GM23338 (cell line): ENCODE data around the gene FCRL6. TPM values are rescaled to one million over a fixed set of nuclear protein-coding genes. Genes with fewer than 3 reads are reported as not detected.

Source experiments
- ATAC-seq: fragments of 200-7000 bp; cut with Tn5 transposase; 3 replicates; pipeline ENCODE4 v1.9.1; 2020
- DNase-seq: peaks from one replicate; pipeline ENCODE4 v3.0.0-alpha.2; 2015; ENCODE audit warnings: low spot score
- H2AFZ ChIP-seq: fragments of 200-600 bp; sonication (generic); 2 replicates; pipeline ENCODE4 v1.8.0; 2016; ENCODE audit warnings: antibody characterized with exemption, mild to moderate bottlenecking, moderate library complexity
- H3F3A ChIP-seq: fragments of 200-600 bp; sonication (generic); replicated peaks from 2 replicates; pipeline ENCODE4 v1.8.0; 2017; ENCODE audit warnings: antibody characterized with exemption, mixed run types, low read depth
- H3K27ac ChIP-seq: fragments of 200-600 bp; sonication (generic); 2 replicates; pipeline ENCODE4 v1.6.1; 2016; ENCODE audit warnings: low read depth
- H3K27me3 ChIP-seq: fragments of 200-600 bp; sonication (generic); 2 replicates; pipeline ENCODE4 v1.8.0; 2016; ENCODE audit warnings: mild to moderate bottlenecking, mixed run types, moderate library complexity; ENCODE audit not compliant: insufficient read depth
- H3K36me3 ChIP-seq: fragments of 200-600 bp; sonication (generic); 2 replicates; pipeline ENCODE4 v1.8.0; 2016; ENCODE audit warnings: mild to moderate bottlenecking; ENCODE audit not compliant: insufficient read depth
- H3K4me1 ChIP-seq: fragments of 200-600 bp; sonication (generic); 2 replicates; pipeline ENCODE4 v1.8.0; 2016; ENCODE audit warnings: mild to moderate bottlenecking, moderate library complexity; ENCODE audit not compliant: insufficient read depth
- H3K4me2 ChIP-seq: fragments of 200-600 bp; sonication (generic); 2 replicates; pipeline ENCODE4 v1.7.1; 2017; ENCODE audit warnings: mixed run types
- H3K4me3 ChIP-seq: fragments of 200-600 bp; sonication (generic); 2 replicates; pipeline ENCODE4 v1.6.1; 2016; ENCODE audit warnings: mixed run types
- H3K79me2 ChIP-seq: fragments of 200-600 bp; sonication (generic); replicated peaks from 2 replicates; pipeline ENCODE4 v1.8.0; 2017; ENCODE audit warnings: mild to moderate bottlenecking; ENCODE audit not compliant: insufficient read depth
- H3K9me2 ChIP-seq: fragments of 200-600 bp; sonication (generic); 2 replicates; pipeline ENCODE4 v1.8.0; 2017; ENCODE audit not compliant: insufficient read depth
- H4K20me1 ChIP-seq: fragments of 200-600 bp; sonication (generic); replicated peaks from 2 replicates; pipeline ENCODE4 v1.8.0; 2017; ENCODE audit warnings: mild to moderate bottlenecking; ENCODE audit not compliant: insufficient read depth
- H3K27ac Mint-ChIP-seq: 2 replicates; pipeline ENCODE4 v1.8.0; 2020; ENCODE audit warnings: inconsistent platforms, mild to moderate bottlenecking, moderate library complexity, mixed read lengths
- H3K27me3 Mint-ChIP-seq: 3 replicates; pipeline ENCODE4 v1.8.0; 2022; ENCODE audit warnings: low read depth, mild to moderate bottlenecking, moderate library complexity, mixed read lengths, inconsistent platforms; ENCODE audit not compliant: insufficient read depth, poor library complexity
- H3K36me3 Mint-ChIP-seq: 3 replicates; pipeline ENCODE4 v1.8.0; 2021; ENCODE audit warnings: low read depth, mild to moderate bottlenecking, inconsistent platforms, moderate library complexity, mixed read lengths
- H3K4me1 Mint-ChIP-seq: 3 replicates; pipeline ENCODE4 v1.8.0; 2020; ENCODE audit warnings: mild to moderate bottlenecking, inconsistent platforms, mixed read lengths
- H3K4me3 Mint-ChIP-seq: 3 replicates; pipeline ENCODE4 v1.8.0; 2021; ENCODE audit warnings: moderate library complexity, mild to moderate bottlenecking, inconsistent platforms, mixed read lengths
- H3K9me3 Mint-ChIP-seq: 3 replicates; pipeline ENCODE4 v1.8.0; 2020; ENCODE audit warnings: moderate library complexity, mild to moderate bottlenecking, inconsistent platforms, mixed read lengths
- ETS1 ChIP-seq: IDR thresholded peaks from 2 replicates; pipeline ENCODE4 v1.6.1; 2016; ENCODE audit warnings: antibody characterized with exemption
- EZH2phosphoT487 ChIP-seq: fragments of 200-600 bp; sonication (generic); IDR thresholded peaks from one replicate; pipeline ENCODE4 v1.8.1; 2018; ENCODE audit warnings: antibody characterized with exemption; ENCODE audit not compliant: unreplicated experiment
- NANOG ChIP-seq: IDR thresholded peaks from 2 replicates; pipeline ENCODE4 v1.6.1; 2016; ENCODE audit warnings: antibody characterized with exemption, borderline replicate concordance
- POLR2AphosphoS5 ChIP-seq: IDR thresholded peaks from 2 replicates; pipeline ENCODE4 v1.6.1; 2016; ENCODE audit warnings: antibody characterized with exemption, low read depth
- STAT1 ChIP-seq: IDR thresholded peaks from one replicate; pipeline ENCODE4 v1.6.1; 2016; ENCODE audit warnings: antibody characterized with exemption; ENCODE audit not compliant: unreplicated experiment
- ZNF331 ChIP-seq: fragments of 250-450 bp; sonication (Bioruptor Pico); IDR thresholded peaks from 2 replicates; pipeline ENCODE4 v1.5.0; 2020; ENCODE audit warnings: low read depth, mild to moderate bottlenecking, moderate library complexity
- ZNF462 ChIP-seq: fragments of 250-450 bp; sonication (Bioruptor Pico); IDR thresholded peaks from 2 replicates; pipeline ENCODE4 v1.5.0; 2020; ENCODE audit warnings: mild to moderate bottlenecking, moderate library complexity
- polyA plus RNA-seq: library from polyadenylated mRNA; unstranded; fragments of >200 nt; fragmentation: Nextera tagmentation; extraction: Ambion mirVana; gene quantifications from 2 replicates; pipeline ENCODE4 v1.2.1, GENCODE V29; 2016
- total RNA-seq: library from RNA; depleted of rRNA; stranded (reverse); fragments of >200 nt; shearing (Covaris generic); gene quantifications from 2 replicates; pipeline ENCODE4 v1.2.3, GENCODE V29; 2014

FCRL6 gene
- total and polyA plus RNA-seq, 2 experiments from 2014 or later = not detected

- TF ChIP-seq ZNF462 = no peak
These were observed 58.3 kb downstream of the FCRL6 start (continued) for GRCh38 chr1:159860456-159860855.

- Mint-ChIP-seq H3K27ac (no peak overlapping the region), H3K9me3 (no peaks in the 10 kb centered on the region; the same call in 2 of the 3 replicates), H3K36me3 (no peaks in the 10 kb centered on the region), H3K27me3 (peaks cover 14% of the 10 kb centered on the region), H3K4me1 (no peaks in the 10 kb centered on the region; the same call in 2 of the 3 replicates), H3K4me3 (no peak overlapping the region)
- peaks cover 7% of the 10 kb centered on the region; the same call in 1 of the 2 replicates for H3K27me3 ChIP-seq
- no peaks in the 10 kb centered on the region for H4K20me1 ChIP-seq
- no peaks in the 10 kb centered on the region for H3K36me3 ChIP-seq
- H3K4me3 ChIP-seq = no peak overlapping the region
- H3K4me1 ChIP-seq = no peaks in the 10 kb centered on the region
- no peak for DNase-seq
- no peaks in the 10 kb centered on the region for H3K79me2 ChIP-seq
- no peak overlapping the region for H3K27ac ChIP-seq
- no peaks in the 10 kb centered on the region for H3F3A ChIP-seq
- H3K9me2 ChIP-seq = no peaks in the 10 kb centered on the region
- no peak overlapping the region for H3K4me2 ChIP-seq
- peak; percentile 17; the same call in 1 of the 3 replicates for ATAC-seq
- H2AFZ ChIP-seq = no peak overlapping the region
- TF ChIP-seq ETS1 = no peak
- TF ChIP-seq NANOG = no peak
- no peak for TF ChIP-seq EZH2phosphoT487
- no peak for TF ChIP-seq POLR2AphosphoS5
- no peak for TF ChIP-seq ZNF331
- no peak for TF ChIP-seq STAT1
- no peak for TF ChIP-seq ZNF462
These were observed 59.1 kb downstream of the FCRL6 start for GRCh38 chr1:159861218-159861617.
